Ovary (tissue), 3 donors: ENCODE measurements around the gene DDN.

Experiments
- POLR2A ChIP-seq: fragments of 450-650 bp; IDR thresholded peaks from one replicate; pipeline ENCODE4 v1.6.1; 2017; ENCODE audit warnings: antibody characterized with exemption, mild to moderate bottlenecking, moderate library complexity
- TF ChIP-seq, protein P1 (sequence below), 3 donors: fragments of 450-650 bp in 2 of 3; fragments of 200-600 bp in 1 of 3; IDR thresholded peaks; one replicate each; pipeline versions ENCODE4 v1.5.1 to v1.8.0; 2016 to 2022; ENCODE audit warnings: antibody characterized with exemption in 3 of 3, mild to moderate bottlenecking in 1 of 3
- donor health status: DM: no; HTN: no; CAD: no.

DNA sequence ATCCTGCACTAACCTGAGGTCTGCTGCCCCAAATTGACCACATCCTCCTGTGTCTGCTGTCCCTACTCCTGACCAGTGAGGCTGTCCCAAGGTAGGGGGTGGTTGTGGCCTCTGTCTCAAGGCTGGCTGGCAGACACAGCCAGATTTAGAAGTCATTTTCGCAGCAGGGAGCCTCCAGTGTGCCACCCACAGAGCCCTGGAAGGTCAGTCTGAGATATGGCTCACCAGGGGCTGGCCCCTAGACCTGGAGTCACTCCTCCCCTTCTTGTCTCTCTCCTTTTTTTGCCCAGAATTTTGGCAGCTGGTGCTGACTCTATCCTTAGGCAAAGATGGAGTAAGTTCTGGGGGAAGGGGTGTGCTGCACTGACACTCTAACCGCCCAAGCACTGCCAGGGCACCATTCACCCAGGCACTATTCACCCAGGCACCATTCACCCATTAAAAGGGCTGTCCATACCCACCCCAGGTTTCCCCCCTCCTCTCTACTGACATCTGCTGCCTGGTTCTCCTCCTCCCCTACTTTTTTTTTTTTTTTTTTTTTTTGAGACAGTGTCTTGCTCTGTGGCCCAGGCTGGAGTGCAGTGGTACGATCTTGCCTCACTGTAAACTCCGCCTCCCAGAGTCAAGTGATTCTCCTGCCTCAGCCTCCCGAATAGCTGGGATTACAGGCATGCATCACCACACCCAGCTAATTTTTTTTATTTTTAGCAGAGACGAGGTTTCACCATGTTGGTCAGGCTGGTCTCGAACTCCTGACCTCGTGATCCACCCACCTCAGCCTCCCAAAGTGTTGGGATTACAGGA lies 7.7 kb downstream of the DDN start:
- TF ChIP-seq, protein P1, sequence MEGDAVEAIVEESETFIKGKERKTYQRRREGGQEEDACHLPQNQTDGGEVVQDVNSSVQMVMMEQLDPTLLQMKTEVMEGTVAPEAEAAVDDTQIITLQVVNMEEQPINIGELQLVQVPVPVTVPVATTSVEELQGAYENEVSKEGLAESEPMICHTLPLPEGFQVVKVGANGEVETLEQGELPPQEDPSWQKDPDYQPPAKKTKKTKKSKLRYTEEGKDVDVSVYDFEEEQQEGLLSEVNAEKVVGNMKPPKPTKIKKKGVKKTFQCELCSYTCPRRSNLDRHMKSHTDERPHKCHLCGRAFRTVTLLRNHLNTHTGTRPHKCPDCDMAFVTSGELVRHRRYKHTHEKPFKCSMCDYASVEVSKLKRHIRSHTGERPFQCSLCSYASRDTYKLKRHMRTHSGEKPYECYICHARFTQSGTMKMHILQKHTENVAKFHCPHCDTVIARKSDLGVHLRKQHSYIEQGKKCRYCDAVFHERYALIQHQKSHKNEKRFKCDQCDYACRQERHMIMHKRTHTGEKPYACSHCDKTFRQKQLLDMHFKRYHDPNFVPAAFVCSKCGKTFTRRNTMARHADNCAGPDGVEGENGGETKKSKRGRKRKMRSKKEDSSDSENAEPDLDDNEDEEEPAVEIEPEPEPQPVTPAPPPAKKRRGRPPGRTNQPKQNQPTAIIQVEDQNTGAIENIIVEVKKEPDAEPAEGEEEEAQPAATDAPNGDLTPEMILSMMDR (IDR thresholded peaks at IDR 0.05) = no peak
- TF ChIP-seq POLR2A = no peak
